ENCODE measurements around the gene PTPN11.

DNA sequence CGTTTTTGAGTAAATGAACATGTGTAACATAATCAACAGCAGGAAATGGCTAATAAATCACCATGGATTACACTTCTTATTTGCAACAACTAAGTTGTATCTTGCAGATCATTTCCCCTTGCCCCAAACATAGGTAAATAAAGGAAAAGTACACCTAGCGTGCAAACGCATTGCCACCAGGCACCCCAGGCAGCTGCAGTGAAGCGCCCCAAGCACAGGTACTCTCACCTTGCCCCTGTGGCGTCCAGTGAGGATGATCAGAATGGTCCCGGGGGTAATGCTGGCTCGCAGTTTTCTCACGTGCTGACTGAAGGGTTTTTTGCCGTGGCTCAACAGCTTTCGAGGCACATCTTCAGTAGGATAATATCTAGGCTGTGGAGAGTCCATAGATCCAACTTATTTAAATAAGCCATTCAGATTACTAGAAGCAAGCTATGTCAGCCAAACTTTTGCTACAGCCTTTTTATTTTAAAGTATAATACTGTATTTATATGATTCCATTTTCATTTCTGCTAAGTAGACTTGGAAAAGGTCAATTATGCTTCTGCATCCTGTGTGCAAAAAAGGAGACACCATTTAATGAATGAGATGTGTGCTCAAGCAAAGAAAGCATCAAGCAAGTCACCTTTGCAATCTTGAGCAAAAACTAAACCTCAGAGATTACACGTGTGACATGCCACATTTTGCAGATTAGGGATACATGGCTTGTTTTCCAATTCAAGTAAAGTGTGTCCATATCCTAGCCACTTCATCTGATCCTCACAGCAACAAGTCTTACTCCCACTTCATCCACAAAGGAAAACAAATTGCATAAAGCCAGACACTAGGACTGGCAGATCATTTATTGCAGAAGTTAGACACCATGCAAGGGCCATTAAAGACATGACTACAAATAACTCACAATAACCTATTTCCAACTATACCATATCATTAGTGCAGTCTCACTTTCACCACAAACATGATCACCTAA, 11.9 kb upstream of the PTPN11 start:
- TF ChIP-seq GABPA (IDR thresholded peaks at IDR 0.05; ENCODE audit: low read depth, low read length): no peak
- TF ChIP-seq GABPA (CRISPR knock-in tag; IDR thresholded peaks at IDR 0.05; ENCODE audit: low read depth): no peak
- TF ChIP-seq SRSF1 (optimal IDR thresholded peaks at IDR 0.05; ENCODE audit: low read depth, low read length): no peak
- TF ChIP-seq ZNF780A (CRISPR knock-in tag; IDR thresholded peaks at IDR 0.05): no peak
- no peak for TF ChIP-seq CHD2 (IDR thresholded peaks at IDR 0.05; ENCODE audit: low read depth, low read length)
- no peak for TF ChIP-seq NFE2L2 (IDR thresholded peaks at IDR 0.05; ENCODE audit: low read length)
- TF ChIP-seq, protein P1, sequence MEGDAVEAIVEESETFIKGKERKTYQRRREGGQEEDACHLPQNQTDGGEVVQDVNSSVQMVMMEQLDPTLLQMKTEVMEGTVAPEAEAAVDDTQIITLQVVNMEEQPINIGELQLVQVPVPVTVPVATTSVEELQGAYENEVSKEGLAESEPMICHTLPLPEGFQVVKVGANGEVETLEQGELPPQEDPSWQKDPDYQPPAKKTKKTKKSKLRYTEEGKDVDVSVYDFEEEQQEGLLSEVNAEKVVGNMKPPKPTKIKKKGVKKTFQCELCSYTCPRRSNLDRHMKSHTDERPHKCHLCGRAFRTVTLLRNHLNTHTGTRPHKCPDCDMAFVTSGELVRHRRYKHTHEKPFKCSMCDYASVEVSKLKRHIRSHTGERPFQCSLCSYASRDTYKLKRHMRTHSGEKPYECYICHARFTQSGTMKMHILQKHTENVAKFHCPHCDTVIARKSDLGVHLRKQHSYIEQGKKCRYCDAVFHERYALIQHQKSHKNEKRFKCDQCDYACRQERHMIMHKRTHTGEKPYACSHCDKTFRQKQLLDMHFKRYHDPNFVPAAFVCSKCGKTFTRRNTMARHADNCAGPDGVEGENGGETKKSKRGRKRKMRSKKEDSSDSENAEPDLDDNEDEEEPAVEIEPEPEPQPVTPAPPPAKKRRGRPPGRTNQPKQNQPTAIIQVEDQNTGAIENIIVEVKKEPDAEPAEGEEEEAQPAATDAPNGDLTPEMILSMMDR (CRISPR knock-in tag; IDR thresholded peaks at IDR 0.05): no peak
- TF ChIP-seq ZNF274 (CRISPR knock-in tag; IDR thresholded peaks at IDR 0.05): no peak
- TF ChIP-seq, protein P2, sequence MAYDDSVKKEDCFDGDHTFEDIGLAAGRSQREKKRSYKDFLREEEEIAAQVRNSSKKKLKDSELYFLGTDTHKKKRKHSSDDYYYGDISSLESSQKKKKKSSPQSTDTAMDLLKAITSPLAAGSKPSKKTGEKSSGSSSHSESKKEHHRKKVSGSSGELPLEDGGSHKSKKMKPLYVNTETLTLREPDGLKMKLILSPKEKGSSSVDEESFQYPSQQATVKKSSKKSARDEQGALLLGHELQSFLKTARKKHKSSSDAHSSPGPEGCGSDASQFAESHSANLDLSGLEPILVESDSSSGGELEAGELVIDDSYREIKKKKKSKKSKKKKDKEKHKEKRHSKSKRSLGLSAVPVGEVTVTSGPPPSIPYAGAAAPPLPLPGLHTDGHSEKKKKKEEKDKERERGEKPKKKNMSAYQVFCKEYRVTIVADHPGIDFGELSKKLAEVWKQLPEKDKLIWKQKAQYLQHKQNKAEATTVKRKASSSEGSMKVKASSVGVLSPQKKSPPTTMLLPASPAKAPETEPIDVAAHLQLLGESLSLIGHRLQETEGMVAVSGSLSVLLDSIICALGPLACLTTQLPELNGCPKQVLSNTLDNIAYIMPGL (CRISPR knock-in tag; IDR thresholded peaks at IDR 0.05; ENCODE audit: borderline replicate concordance in 1 of 2, low read depth in 1 of 2): no peak
- TF ChIP-seq, protein P3, sequence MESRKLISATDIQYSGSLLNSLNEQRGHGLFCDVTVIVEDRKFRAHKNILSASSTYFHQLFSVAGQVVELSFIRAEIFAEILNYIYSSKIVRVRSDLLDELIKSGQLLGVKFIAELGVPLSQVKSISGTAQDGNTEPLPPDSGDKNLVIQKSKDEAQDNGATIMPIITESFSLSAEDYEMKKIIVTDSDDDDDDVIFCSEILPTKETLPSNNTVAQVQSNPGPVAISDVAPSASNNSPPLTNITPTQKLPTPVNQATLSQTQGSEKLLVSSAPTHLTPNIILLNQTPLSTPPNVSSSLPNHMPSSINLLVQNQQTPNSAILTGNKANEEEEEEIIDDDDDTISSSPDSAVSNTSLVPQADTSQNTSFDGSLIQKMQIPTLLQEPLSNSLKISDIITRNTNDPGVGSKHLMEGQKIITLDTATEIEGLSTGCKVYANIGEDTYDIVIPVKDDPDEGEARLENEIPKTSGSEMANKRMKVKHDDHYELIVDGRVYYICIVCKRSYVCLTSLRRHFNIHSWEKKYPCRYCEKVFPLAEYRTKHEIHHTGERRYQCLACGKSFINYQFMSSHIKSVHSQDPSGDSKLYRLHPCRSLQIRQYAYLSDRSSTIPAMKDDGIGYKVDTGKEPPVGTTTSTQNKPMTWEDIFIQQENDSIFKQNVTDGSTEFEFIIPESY (CRISPR knock-in tag; IDR thresholded peaks at IDR 0.05): no peak
- no peak for TF ChIP-seq PPARG (CRISPR knock-in tag; conservative IDR thresholded peaks at IDR 0.05)
- no peak for TF ChIP-seq BCL6 (CRISPR knock-in tag; IDR thresholded peaks at IDR 0.05)
- TF ChIP-seq ZNF790 (CRISPR knock-in tag; IDR thresholded peaks at IDR 0.05; ENCODE audit: borderline replicate concordance): no peak
